ENCODE results near the gene TRHDE.

Gene TRHDE

GRCh38 chr12:72560003-72560769 lies 288.0 kb downstream of the TRHDE start:
- TF ChIP-seq POLR2A (IDR thresholded peaks at IDR 0.05; ENCODE audit: low read length) (no peak), GATA1 (IDR thresholded peaks at IDR 0.05; ENCODE audit: low read depth, low read length) (no peak)
- no peak for DNase-seq

- DNase-seq, result peak; percentile 42 to 49
- TF ChIP-seq POLR2A (IDR thresholded peaks at IDR 0.05; ENCODE audit: low read length) (no peak), GATA1 (IDR thresholded peaks at IDR 0.05; ENCODE audit: low read depth, low read length) (no peak)
Observed at GRCh38 chr12:72570601-72571000, 298.4 kb downstream of the TRHDE start.

- TF ChIP-seq POLR2A (IDR thresholded peaks at IDR 0.05; ENCODE audit: low read length) (no peak), GATA1 (IDR thresholded peaks at IDR 0.05; ENCODE audit: low read depth, low read length) (no peak)
- no peak for DNase-seq
Observed at GRCh38 chr12:72574138-72574537, 302.0 kb downstream of the TRHDE start.

- DNase-seq, result peak; percentile 76 to 79
- TF ChIP-seq POLR2A (IDR thresholded peaks at IDR 0.05; ENCODE audit: low read length) (no peak), GATA1 (IDR thresholded peaks at IDR 0.05; ENCODE audit: low read depth, low read length) (no peak)
Observed at GRCh38 chr12:72578327-72578726, 306.2 kb downstream of the TRHDE start.

GRCh38 chr12:72586456-72586855 lies 314.3 kb downstream of the TRHDE start:
- DNase-seq, result no peak
- TF ChIP-seq POLR2A (IDR thresholded peaks at IDR 0.05; ENCODE audit: low read length) (no peak), GATA1 (IDR thresholded peaks at IDR 0.05; ENCODE audit: low read depth, low read length) (no peak)

- TF ChIP-seq GATA1 (IDR thresholded peaks at IDR 0.05; ENCODE audit: low read depth, low read length), result no peak
- DNase-seq, result no peak
Observed at GRCh38 chr12:72602581-72602980, 330.4 kb downstream of the TRHDE start.

GRCh38 chr12:72605975-72606374 lies 333.8 kb downstream of the TRHDE start:
- TF ChIP-seq GATA1 (IDR thresholded peaks at IDR 0.05; ENCODE audit: low read depth, low read length) (no peak), POLR2A (IDR thresholded peaks at IDR 0.05; ENCODE audit: low read length) (no peak)

GRCh38 chr12:72610342-72610741 lies 338.2 kb downstream of the TRHDE start:
- no peak for TF ChIP-seq POLR2A (IDR thresholded peaks at IDR 0.05; ENCODE audit: low read length)
- no peak for TF ChIP-seq GATA1 (IDR thresholded peaks at IDR 0.05; ENCODE audit: low read depth, low read length)
- no peak for DNase-seq

More at GRCh38 chr12:72605975-72606374, 333.8 kb downstream of the TRHDE start:
- no peak for DNase-seq

GRCh38 chr12:72610854-72611358 lies 338.7 kb downstream of the TRHDE start:
- peak; percentile 3 to 20 for DNase-seq
- TF ChIP-seq GATA1 (IDR thresholded peaks at IDR 0.05; ENCODE audit: low read depth, low read length) (no peak), POLR2A (IDR thresholded peaks at IDR 0.05; ENCODE audit: low read length) (no peak)

- no peak for TF ChIP-seq POLR2A (IDR thresholded peaks at IDR 0.05; ENCODE audit: low read length)
- TF ChIP-seq GATA1 (IDR thresholded peaks at IDR 0.05; ENCODE audit: low read depth, low read length), result no peak
- DNase-seq, result no peak
Observed at GRCh38 chr12:72612171-72612570, 340.0 kb downstream of the TRHDE start.

GRCh38 chr12:72618764-72619163 lies 346.6 kb downstream of the TRHDE start:
- TF ChIP-seq POLR2A (IDR thresholded peaks at IDR 0.05; ENCODE audit: low read length) (no peak), GATA1 (IDR thresholded peaks at IDR 0.05; ENCODE audit: low read depth, low read length) (no peak)
- no peak for DNase-seq

- TF ChIP-seq GATA1 (IDR thresholded peaks at IDR 0.05; ENCODE audit: low read depth, low read length) (no peak), POLR2A (IDR thresholded peaks at IDR 0.05; ENCODE audit: low read length) (no peak)
- DNase-seq, result no peak
Observed at GRCh38 chr12:72622556-72622955, 350.4 kb downstream of the TRHDE start.

- TF ChIP-seq GATA1 (IDR thresholded peaks at IDR 0.05; ENCODE audit: low read depth, low read length) (no peak), POLR2A (IDR thresholded peaks at IDR 0.05; ENCODE audit: low read length) (no peak)
- no peak for DNase-seq
Observed at GRCh38 chr12:72631926-72632685, 359.9 kb downstream of the TRHDE start.

- TF ChIP-seq POLR2A (IDR thresholded peaks at IDR 0.05; ENCODE audit: low read length) (no peak), GATA1 (IDR thresholded peaks at IDR 0.05; ENCODE audit: low read depth, low read length) (no peak)
- DNase-seq, result no peak
Observed at GRCh38 chr12:72642706-72643105, 370.5 kb downstream of the TRHDE start.
